Peyer's patch (tissue), 4 donors: ENCODE measurements around the gene ABLIM1.

Experiments used
- CTCF ChIP-seq, 6 experiments: fragments of 450-650 bp in 4 of 6; fragments of 200-600 bp in 2 of 6; sonication (generic) in 1 of 6; IDR thresholded peaks; one replicate each; pipeline ENCODE4 v1.5.1; 2017 to 2019; ENCODE audit warnings: antibody characterized with exemption in 6 of 6, mild to moderate bottlenecking in 3 of 6, moderate library complexity in 1 of 6
- POLR2A ChIP-seq, 2 donors: fragments of 450-650 bp; IDR thresholded peaks; one replicate each; pipeline ENCODE4 v1.5.1; 2017; ENCODE audit warnings: antibody characterized with exemption in 2 of 2, mild to moderate bottlenecking in 2 of 2, moderate library complexity in 2 of 2

DNA sequence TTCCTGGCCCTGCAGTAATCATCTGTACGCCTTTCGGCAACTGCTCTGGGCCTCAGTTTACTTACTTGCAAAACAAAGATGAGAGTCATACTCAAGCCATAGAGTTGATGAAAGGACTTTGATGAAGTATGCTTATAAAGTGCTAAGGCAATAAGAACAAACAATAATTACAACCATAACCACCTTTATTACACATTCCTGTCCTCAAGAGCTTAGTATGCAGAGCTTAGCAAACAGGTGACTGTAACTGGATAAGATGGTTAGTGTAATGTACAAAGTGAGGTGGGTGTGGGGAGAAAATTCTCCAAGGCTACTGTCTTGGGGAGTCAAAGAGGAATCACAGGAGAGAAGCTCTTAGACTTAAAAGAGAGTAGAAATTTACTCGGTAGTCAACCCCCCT, 136.8 kb downstream of the ABLIM1 start:
- no peak for TF ChIP-seq POLR2A (IDR thresholded peaks at IDR 0.05)
- no peak for TF ChIP-seq CTCF (IDR thresholded peaks at IDR 0.05)
